H9 (cell line): Measurements from ENCODE around the gene CACTIN. TPM values are rescaled to one million over a fixed set of nuclear protein-coding genes. Genes with fewer than 3 reads are reported as not detected.

Source experiments
- DNase-seq: peaks from one replicate; pipeline ENCODE4 v3.0.0-alpha.2; 2017
- H2AFZ ChIP-seq: one replicate; pipeline ENCODE4 v1.6.1; 2013; ENCODE audit warnings: mild to moderate bottlenecking, low read length, control low read depth, moderate library complexity
- H2AK5ac ChIP-seq: 2 replicates; pipeline ENCODE4 v1.6.1; 2013; ENCODE audit warnings: low read length, control low read depth, mixed read lengths; ENCODE audit not compliant: insufficient read length
- H2BK120ac ChIP-seq: one replicate; pipeline ENCODE4 v1.6.1; 2013; ENCODE audit warnings: low read depth, mild to moderate bottlenecking, low read length, control low read depth, inconsistent platforms; ENCODE audit not compliant: poor library complexity, severe bottlenecking
- H2BK12ac ChIP-seq: 2 replicates; pipeline ENCODE4 v1.6.1; 2013; ENCODE audit warnings: low read length, control low read depth, mixed read lengths, low read depth; ENCODE audit not compliant: insufficient read length
- H2BK15ac ChIP-seq: 2 replicates; pipeline ENCODE4 v1.6.1; 2013; ENCODE audit warnings: low read depth, low read length, control low read depth
- H2BK20ac ChIP-seq: one replicate; pipeline ENCODE4 v1.6.1; 2013; ENCODE audit warnings: low read depth, mild to moderate bottlenecking, low read length, control low read depth, inconsistent platforms; ENCODE audit not compliant: poor library complexity, severe bottlenecking
- H2BK5ac ChIP-seq: 2 replicates; pipeline ENCODE4 v1.6.1; 2013; ENCODE audit warnings: low read length, control low read depth, mixed read lengths; ENCODE audit not compliant: insufficient read length
- H3K14ac ChIP-seq: 2 replicates; pipeline ENCODE4 v1.6.1; 2013; ENCODE audit warnings: low read length, control low read depth; ENCODE audit not compliant: insufficient read depth
- H3K18ac ChIP-seq: 2 replicates; pipeline ENCODE4 v1.6.1; 2013; ENCODE audit warnings: low read depth, mild to moderate bottlenecking, mixed read lengths, low read length, control low read depth; ENCODE audit not compliant: insufficient read length
- H3K23ac ChIP-seq: 2 replicates; pipeline ENCODE4 v1.6.1; 2013; ENCODE audit warnings: low read length, control low read depth, mixed read lengths, low read depth; ENCODE audit not compliant: insufficient read length
- H3K23me2 ChIP-seq: 2 replicates; pipeline ENCODE4 v1.6.1; 2013; ENCODE audit warnings: low read depth, mild to moderate bottlenecking, mixed read lengths, low read length, control low read depth; ENCODE audit not compliant: insufficient read length, poor library complexity, severe bottlenecking
- H3K27ac ChIP-seq: 2 replicates; pipeline ENCODE4 v1.5.1; 2013; ENCODE audit warnings: low read length, control low read depth, mixed read lengths, low read depth; ENCODE audit not compliant: insufficient read length
- H3K27me3 ChIP-seq: 2 replicates; pipeline ENCODE4 v1.6.1; 2013; ENCODE audit warnings: low read length, control low read depth, inconsistent platforms; ENCODE audit not compliant: insufficient read depth
- H3K4ac ChIP-seq: 2 replicates; pipeline ENCODE4 v1.6.1; 2013; ENCODE audit warnings: low read depth, mild to moderate bottlenecking, control low read depth, inconsistent platforms, low read length, moderate library complexity
- H3K4me1 ChIP-seq: 2 replicates; pipeline ENCODE4 v1.6.1; 2013; ENCODE audit warnings: low read length, control low read depth, inconsistent platforms; ENCODE audit not compliant: insufficient read depth
- H3K4me2 ChIP-seq: 2 replicates; pipeline ENCODE4 v1.6.1; 2013; ENCODE audit warnings: low read length, control low read depth, mixed read lengths; ENCODE audit not compliant: insufficient read length, insufficient read depth
- H3K56ac ChIP-seq: 2 replicates; pipeline ENCODE4 v1.6.1; 2013; ENCODE audit warnings: low read depth, mild to moderate bottlenecking, mixed read lengths, low read length, control low read depth; ENCODE audit not compliant: insufficient read length
- H3K79me1 ChIP-seq: 2 replicates; pipeline ENCODE4 v1.6.1; 2013; ENCODE audit warnings: low read depth, mild to moderate bottlenecking, moderate library complexity, low read length, control low read depth, inconsistent platforms; ENCODE audit not compliant: insufficient read depth, poor library complexity, severe bottlenecking
- H3K79me2 ChIP-seq: 2 replicates; pipeline ENCODE4 v1.6.1; 2013; ENCODE audit warnings: low read length, control low read depth, inconsistent platforms; ENCODE audit not compliant: insufficient read depth
- H3K9ac ChIP-seq: 2 replicates; pipeline ENCODE4 v1.6.1; 2013; ENCODE audit warnings: low read length, control low read depth, mixed read lengths; ENCODE audit not compliant: insufficient read length; ENCODE audit errors: extremely low read depth
- H3K9me3 ChIP-seq: one replicate; pipeline ENCODE4 v1.6.1; 2013; ENCODE audit warnings: low read depth, low read length, inconsistent platforms; ENCODE audit not compliant: control insufficient read depth
- H3T11ph ChIP-seq: one replicate; pipeline ENCODE4 v1.6.1; 2013; ENCODE audit warnings: mild to moderate bottlenecking, low read length, control low read depth, inconsistent platforms
- H4K20me1 ChIP-seq: one replicate; pipeline ENCODE4 v1.6.1; 2013; ENCODE audit not compliant: control insufficient read depth, insufficient read length, insufficient read depth
- H4K5ac ChIP-seq: 2 replicates; pipeline ENCODE4 v1.6.1; 2013; ENCODE audit warnings: low read depth, mild to moderate bottlenecking, mixed read lengths, low read length, control low read depth; ENCODE audit not compliant: insufficient read length
- H4K8ac ChIP-seq: replicated peaks from 2 replicates; pipeline ENCODE4 v1.6.1; 2013; ENCODE audit warnings: low read length, control low read depth, mixed read lengths, low read depth; ENCODE audit not compliant: insufficient read length
- H4K91ac ChIP-seq: 2 replicates; pipeline ENCODE4 v1.6.1; 2013; ENCODE audit warnings: low read depth, mild to moderate bottlenecking, moderate library complexity, mixed read lengths, low read length, control low read depth; ENCODE audit not compliant: insufficient read length
- H3K27ac Mint-ChIP-seq, 3 experiments: 2 replicates in 2 of 3; 3 replicates in 1 of 3; pipeline ENCODE4 v1.8.0; 2020 to 2021; ENCODE audit warnings: mixed read lengths in 3 of 3, mild to moderate bottlenecking in 1 of 3, moderate library complexity in 1 of 3
- H3K27me3 Mint-ChIP-seq: 2 replicates; pipeline ENCODE4 v1.8.0; 2021; ENCODE audit warnings: low read depth, mild to moderate bottlenecking, moderate library complexity, mixed read lengths
- H3K36me3 Mint-ChIP-seq, 3 experiments: 2 replicates in 2 of 3; 3 replicates in 1 of 3; pipeline ENCODE4 v1.8.0; 2020 to 2021; ENCODE audit warnings: low read depth in 3 of 3, mixed read lengths in 3 of 3; ENCODE audit not compliant: insufficient read depth in 1 of 3
- H3K4me1 Mint-ChIP-seq, 2 experiments: 2 replicates each; pipeline ENCODE4 v1.8.0; 2020; ENCODE audit warnings: mixed read lengths in 2 of 2
- H3K4me3 Mint-ChIP-seq, 2 experiments: 2 replicates in 1 of 2; 3 replicates in 1 of 2; pipeline ENCODE4 v1.8.0; 2020 to 2021; ENCODE audit warnings: mild to moderate bottlenecking in 2 of 2, mixed read lengths in 2 of 2, moderate library complexity in 1 of 2
- H3K9me3 Mint-ChIP-seq, 2 experiments: 2 replicates in 1 of 2; 3 replicates in 1 of 2; pipeline ENCODE4 v1.8.0; 2020; ENCODE audit warnings: mild to moderate bottlenecking in 2 of 2, mixed read lengths in 2 of 2, moderate library complexity in 1 of 2
- WGBS: extraction: QIAGEN DNeasy Blood & Tissue Kit; methylation state at CpG from one replicate; pipeline ENCODE4 v1.1.7; 2013; ENCODE audit warnings: missing lambda C conversion rate, low lambda C conversion rate, mixed read lengths; ENCODE audit not compliant: insufficient read length; ENCODE audit errors: extremely low coverage; 5-methylcytosine and 5-hydroxymethylcytosine counted together
- total RNA-seq: library from RNA; stranded (reverse); gene quantifications from 2 replicates; pipeline ENCODE4 v1.2.1, GENCODE V29; 2021
- TF ChIP-seq, protein P1 (sequence below): fragments of 200-600 bp; sonication (generic); conservative IDR thresholded peaks from 3 replicates; pipeline ENCODE4 v1.8.0; 2021; ENCODE audit warnings: antibody characterized with exemption, mild to moderate bottlenecking

CACTIN gene
- total RNA-seq, 1 experiment from 2014 or later: 37.3 TPM

DNA sequence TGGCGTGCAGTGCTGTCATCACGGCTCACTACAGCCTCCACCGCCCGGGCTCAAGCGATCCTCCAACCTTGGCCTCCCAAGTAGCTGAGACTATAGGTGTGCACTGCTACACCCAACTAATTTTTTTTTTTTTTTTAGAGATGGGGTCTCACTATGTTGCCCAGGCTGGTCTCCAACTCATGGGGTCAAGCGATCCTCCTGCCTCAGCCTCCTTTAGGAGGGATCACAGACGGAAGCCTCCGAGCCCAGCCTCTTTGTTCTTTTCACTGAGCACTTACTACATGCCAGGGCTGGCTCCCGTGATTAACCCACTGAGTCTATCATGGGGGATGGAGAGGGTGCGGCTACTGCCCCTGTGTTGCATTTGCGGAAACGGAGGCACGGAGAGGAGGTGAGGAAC is 12.9 kb upstream of the CACTIN start:
- WGBS: no CpG with 5 or more reads among the region's 13 CpGs
- no peak overlapping the region for H3K56ac ChIP-seq
- no peaks in the 10 kb centered on the region for H3K79me2 ChIP-seq
- no peaks in the 10 kb centered on the region for H3K27me3 ChIP-seq
- H3K4me1 ChIP-seq: no peaks in the 10 kb centered on the region
- H3K14ac ChIP-seq: no peak overlapping the region
- H2BK120ac ChIP-seq: no peak overlapping the region
- Mint-ChIP-seq H3K4me1 (no peaks in the 10 kb centered on the region), H3K4me3 (no peak overlapping the region), H3K36me3 (peaks cover 8 to 31% (median 26%) of the 10 kb centered on the region in 3 experiments; a peak in 6 of 7 replicates), H3K27me3 (no peaks in the 10 kb centered on the region), H3K27ac (no peak overlapping the region), H3K9me3 (no peaks in the 10 kb centered on the region)
- no peak overlapping the region for H4K91ac ChIP-seq
- no peak overlapping the region for H2BK20ac ChIP-seq
- no peak overlapping the region for H2AK5ac ChIP-seq
- H4K8ac ChIP-seq: no peak overlapping the region
- TF ChIP-seq, protein P1, sequence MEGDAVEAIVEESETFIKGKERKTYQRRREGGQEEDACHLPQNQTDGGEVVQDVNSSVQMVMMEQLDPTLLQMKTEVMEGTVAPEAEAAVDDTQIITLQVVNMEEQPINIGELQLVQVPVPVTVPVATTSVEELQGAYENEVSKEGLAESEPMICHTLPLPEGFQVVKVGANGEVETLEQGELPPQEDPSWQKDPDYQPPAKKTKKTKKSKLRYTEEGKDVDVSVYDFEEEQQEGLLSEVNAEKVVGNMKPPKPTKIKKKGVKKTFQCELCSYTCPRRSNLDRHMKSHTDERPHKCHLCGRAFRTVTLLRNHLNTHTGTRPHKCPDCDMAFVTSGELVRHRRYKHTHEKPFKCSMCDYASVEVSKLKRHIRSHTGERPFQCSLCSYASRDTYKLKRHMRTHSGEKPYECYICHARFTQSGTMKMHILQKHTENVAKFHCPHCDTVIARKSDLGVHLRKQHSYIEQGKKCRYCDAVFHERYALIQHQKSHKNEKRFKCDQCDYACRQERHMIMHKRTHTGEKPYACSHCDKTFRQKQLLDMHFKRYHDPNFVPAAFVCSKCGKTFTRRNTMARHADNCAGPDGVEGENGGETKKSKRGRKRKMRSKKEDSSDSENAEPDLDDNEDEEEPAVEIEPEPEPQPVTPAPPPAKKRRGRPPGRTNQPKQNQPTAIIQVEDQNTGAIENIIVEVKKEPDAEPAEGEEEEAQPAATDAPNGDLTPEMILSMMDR: no peak
- no peak overlapping the region for H3T11ph ChIP-seq
- no peak overlapping the region for H2BK5ac ChIP-seq
- no peak overlapping the region for H4K5ac ChIP-seq
- no peak overlapping the region for H3K23ac ChIP-seq
- no peak overlapping the region for H2AFZ ChIP-seq
- no peak overlapping the region for H2BK15ac ChIP-seq
- no peak overlapping the region for H3K18ac ChIP-seq
- no peaks in the 10 kb centered on the region for H3K9me3 ChIP-seq
- H4K20me1 ChIP-seq: no peaks in the 10 kb centered on the region
- H3K27ac ChIP-seq: no peak overlapping the region
- no peak for DNase-seq
- no peaks in the 10 kb centered on the region for H3K23me2 ChIP-seq
- H2BK12ac ChIP-seq: no peak overlapping the region
- H3K4me2 ChIP-seq: no peak overlapping the region
- H3K4ac ChIP-seq: no peak overlapping the region
- H3K9ac ChIP-seq: no peak overlapping the region
- no peaks in the 10 kb centered on the region for H3K79me1 ChIP-seq
